Astrocyte (in vitro differentiated cells and primary cell): ENCODE data around the gene NIFK. TPM values are rescaled to one million over a fixed set of nuclear protein-coding genes. Genes with fewer than 3 reads are reported as not detected.

Source experiments
- DNase-seq: peaks from one replicate; pipeline ENCODE4 v3.0.0-alpha.2; 2010; ENCODE audit warnings: low read depth
- FAIRE-seq: peaks from 2 replicates; lab custom pipeline; 2011; peaks lifted over from hg19 to GRCh38; lab: Jason Lieb, UNC
- H2AFZ ChIP-seq: 2 replicates; pipeline ENCODE4 v1.6.0; 2012; ENCODE audit warnings: low read depth, low read length, inconsistent platforms
- H3K27ac ChIP-seq: 2 replicates; pipeline ENCODE4 v1.5.1; 2011; ENCODE audit warnings: low read depth, low read length, inconsistent platforms
- H3K27me3 ChIP-seq: 2 replicates; pipeline ENCODE4 v1.6.0; 2011; ENCODE audit warnings: low read length, inconsistent platforms; ENCODE audit not compliant: insufficient read depth
- H3K36me3 ChIP-seq: 2 replicates; pipeline ENCODE4 v1.5.1; 2011; ENCODE audit warnings: low read length, inconsistent platforms; ENCODE audit not compliant: insufficient read depth
- H3K4me1 ChIP-seq: 2 replicates; pipeline ENCODE4 v1.5.1; 2011; ENCODE audit warnings: low read length, inconsistent platforms; ENCODE audit not compliant: insufficient read depth
- H3K4me2 ChIP-seq: 2 replicates; pipeline ENCODE4 v1.6.0; 2012; ENCODE audit warnings: low read length, inconsistent platforms
- H3K4me3 ChIP-seq: 2 replicates; pipeline ENCODE4 v1.5.1; 2011; ENCODE audit warnings: low read depth, mild to moderate bottlenecking, low read length, inconsistent platforms; ENCODE audit not compliant: insufficient read depth
- H3K79me2 ChIP-seq: 2 replicates; pipeline ENCODE4 v1.6.0; 2012; ENCODE audit warnings: mild to moderate bottlenecking, low read length, inconsistent platforms; ENCODE audit not compliant: insufficient read depth
- H3K9ac ChIP-seq: 2 replicates; pipeline ENCODE4 v1.6.0; 2012; ENCODE audit warnings: mild to moderate bottlenecking, low read length, inconsistent platforms
- H3K9me3 ChIP-seq: 2 replicates; pipeline ENCODE4 v1.5.1; 2012; ENCODE audit warnings: low read depth, mild to moderate bottlenecking, low read length, inconsistent platforms; ENCODE audit not compliant: insufficient read depth
- H4K20me1 ChIP-seq: 2 replicates; pipeline ENCODE4 v1.6.0; 2012; ENCODE audit warnings: low read length, inconsistent platforms; ENCODE audit not compliant: insufficient read depth
- H3K27ac Mint-ChIP-seq: one replicate; pipeline ENCODE4 v1.8.0; 2021; ENCODE audit warnings: mild to moderate bottlenecking, mixed read lengths; ENCODE audit not compliant: unreplicated experiment
- H3K27me3 Mint-ChIP-seq: one replicate; pipeline ENCODE4 v1.8.0; 2021; ENCODE audit warnings: low read depth, mixed read lengths; ENCODE audit not compliant: unreplicated experiment
- H3K36me3 Mint-ChIP-seq: one replicate; pipeline ENCODE4 v1.8.0; 2021; ENCODE audit warnings: low read depth, mixed read lengths; ENCODE audit not compliant: unreplicated experiment
- H3K4me1 Mint-ChIP-seq: one replicate; pipeline ENCODE4 v1.8.0; 2021; ENCODE audit warnings: low read depth, mixed read lengths; ENCODE audit not compliant: unreplicated experiment
- H3K4me3 Mint-ChIP-seq: one replicate; pipeline ENCODE4 v1.8.0; 2021; ENCODE audit warnings: mild to moderate bottlenecking, moderate library complexity, mixed read lengths; ENCODE audit not compliant: unreplicated experiment
- H3K9me3 Mint-ChIP-seq: one replicate; pipeline ENCODE4 v1.8.0; 2021; ENCODE audit warnings: mild to moderate bottlenecking, mixed read lengths; ENCODE audit not compliant: unreplicated experiment
- CTCF ChIP-seq: IDR thresholded peaks from 2 replicates; pipeline ENCODE4 v1.5.1; 2011; ENCODE audit warnings: low read depth, mild to moderate bottlenecking, inconsistent platforms, low read length, moderate library complexity; ENCODE audit not compliant: insufficient read depth
- EZH2 ChIP-seq: IDR thresholded peaks from 2 replicates; pipeline ENCODE4 v1.6.1; 2012; ENCODE audit warnings: mild to moderate bottlenecking, low read length, inconsistent platforms; ENCODE audit not compliant: insufficient read depth
- total RNA-seq: library from RNA; stranded (reverse); gene quantifications from 2 replicates; pipeline ENCODE4 v1.2.1, GENCODE V29; 2021

The NIFK gene
- total RNA-seq, 1 donor from 2014 or later = 75.0 TPM

DNA sequence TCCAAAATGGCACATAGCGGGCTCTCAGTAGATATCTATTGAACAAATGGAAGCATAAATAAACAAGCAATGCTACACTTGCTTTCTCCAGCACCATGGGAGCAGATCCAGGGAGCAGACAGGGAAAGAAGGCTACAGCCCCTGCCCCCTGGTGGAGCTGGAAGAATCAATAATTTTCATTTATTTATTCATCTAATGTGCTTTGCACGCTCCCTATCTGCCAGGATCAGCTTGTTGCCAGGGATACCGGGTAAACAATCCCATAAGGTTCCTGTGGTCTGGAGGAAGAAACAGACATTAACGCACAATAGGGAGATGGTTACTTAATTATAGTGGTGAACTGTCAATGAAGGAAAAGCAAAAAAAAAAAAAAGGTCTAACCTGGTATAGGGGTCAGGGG lies 47.3 kb downstream of the NIFK start:
- H3K9me3 Mint-ChIP-seq = peaks cover under 1% of the 10 kb centered on the region
- Histone ChIP-seq H3K27me3 (no peaks in the 10 kb centered on the region), H3K27ac (no peak overlapping the region), H3K4me1 (no peaks in the 10 kb centered on the region), H3K4me3 (no peak overlapping the region), H3K79me2 (no peaks in the 10 kb centered on the region), H3K36me3 (no peaks in the 10 kb centered on the region), H3K4me2 (no peak overlapping the region), H2AFZ (no peak overlapping the region), H3K9me3 (no peaks in the 10 kb centered on the region), H4K20me1 (no peaks in the 10 kb centered on the region), H3K9ac (no peak overlapping the region)
- no peak overlapping the region for H3K27ac Mint-ChIP-seq
- H3K36me3 Mint-ChIP-seq = peaks cover 1% of the 10 kb centered on the region
- H3K27me3 Mint-ChIP-seq = peaks cover 7% of the 10 kb centered on the region
- TF ChIP-seq EZH2 (no peak), CTCF (peak; percentile 34)
- no peak overlapping the region for H3K4me3 Mint-ChIP-seq
- H3K4me1 Mint-ChIP-seq = no peaks in the 10 kb centered on the region
- no peak for FAIRE-seq
- peak; percentile 44 for DNase-seq

GRCh38 chr2:121688820-121689219 lies 47.9 kb downstream of the NIFK start:
- FAIRE-seq (no peak), DNase-seq (no peak)
- no peak overlapping the region for H3K4me2 ChIP-seq
- no peaks in the 10 kb centered on the region for H3K36me3 ChIP-seq
- no peak for TF ChIP-seq CTCF
- no peak for TF ChIP-seq EZH2
- H3K4me1 ChIP-seq = no peaks in the 10 kb centered on the region
- Mint-ChIP-seq H3K4me3 (no peak overlapping the region), H3K27ac (no peak overlapping the region), H3K4me1 (no peaks in the 10 kb centered on the region), H3K27me3 (peaks cover 7% of the 10 kb centered on the region), H3K9me3 (peaks cover 5% of the 10 kb centered on the region), H3K36me3 (peaks cover 1% of the 10 kb centered on the region)
- H3K79me2 ChIP-seq = no peaks in the 10 kb centered on the region
- no peak overlapping the region for H3K9ac ChIP-seq
- no peak overlapping the region for H2AFZ ChIP-seq
- no peaks in the 10 kb centered on the region for H3K27me3 ChIP-seq
- H3K4me3 ChIP-seq = no peak overlapping the region
- no peaks in the 10 kb centered on the region for H3K9me3 ChIP-seq
- H4K20me1 ChIP-seq = no peaks in the 10 kb centered on the region
- no peak overlapping the region for H3K27ac ChIP-seq

DNA sequence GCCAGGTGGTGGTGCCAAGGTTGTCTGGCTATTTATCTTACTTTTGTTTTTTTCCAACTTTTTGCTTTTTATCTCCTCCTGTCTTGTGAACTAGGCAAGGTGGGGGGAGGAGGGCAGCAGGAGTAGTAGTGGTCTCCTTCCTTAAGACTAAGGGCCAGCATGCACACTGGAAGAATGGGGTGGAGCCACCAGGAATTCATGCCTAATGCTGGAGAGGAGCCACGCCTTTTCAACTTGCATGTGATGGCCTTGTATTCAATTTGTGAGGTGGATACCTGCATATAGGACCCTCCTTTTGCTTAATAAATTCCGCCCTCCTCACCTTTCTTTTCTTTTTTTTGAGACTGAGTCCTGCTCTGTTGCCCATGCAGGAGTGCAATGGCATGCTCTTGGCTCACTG lies 49.8 kb downstream of the NIFK start:
- Mint-ChIP-seq H3K36me3 (peaks cover 4% of the 10 kb centered on the region), H3K4me1 (peaks cover 1% of the 10 kb centered on the region), H3K27me3 (peaks cover 5% of the 10 kb centered on the region), H3K9me3 (peaks cover 17% of the 10 kb centered on the region), H3K4me3 (no peak overlapping the region), H3K27ac (no peak overlapping the region)
- DNase-seq (no peak), FAIRE-seq (no peak)
- Histone ChIP-seq H3K27ac (no peak overlapping the region), H4K20me1 (no peaks in the 10 kb centered on the region), H3K4me1 (no peaks in the 10 kb centered on the region), H3K9me3 (peaks cover 18% of the 10 kb centered on the region), H3K9ac (no peak overlapping the region), H3K27me3 (no peaks in the 10 kb centered on the region), H3K4me3 (no peak overlapping the region), H2AFZ (no peak overlapping the region), H3K36me3 (no peaks in the 10 kb centered on the region), H3K79me2 (no peaks in the 10 kb centered on the region), H3K4me2 (no peak overlapping the region)
- TF ChIP-seq EZH2 = no peak
- TF ChIP-seq CTCF = no peak
